Body of pancreas (tissue), 4 donors: Measurements from ENCODE around the gene SPTBN2.

Experiments
- POLR2A ChIP-seq, 3 donors: fragments of 450-650 bp; IDR thresholded peaks; one replicate each; pipeline ENCODE4 v1.6.1; 2016; ENCODE audit warnings: antibody characterized with exemption in 3 of 3, mild to moderate bottlenecking in 2 of 3
- TF ChIP-seq, protein P1 (sequence below), 7 experiments: fragments of 450-650 bp in 4 of 7; fragments of 200-600 bp in 3 of 7; sonication (generic) in 3 of 7; IDR thresholded peaks; one replicate each; pipeline ENCODE4 v1.5.1; 2016 to 2019; ENCODE audit warnings: antibody characterized with exemption in 7 of 7

DNA sequence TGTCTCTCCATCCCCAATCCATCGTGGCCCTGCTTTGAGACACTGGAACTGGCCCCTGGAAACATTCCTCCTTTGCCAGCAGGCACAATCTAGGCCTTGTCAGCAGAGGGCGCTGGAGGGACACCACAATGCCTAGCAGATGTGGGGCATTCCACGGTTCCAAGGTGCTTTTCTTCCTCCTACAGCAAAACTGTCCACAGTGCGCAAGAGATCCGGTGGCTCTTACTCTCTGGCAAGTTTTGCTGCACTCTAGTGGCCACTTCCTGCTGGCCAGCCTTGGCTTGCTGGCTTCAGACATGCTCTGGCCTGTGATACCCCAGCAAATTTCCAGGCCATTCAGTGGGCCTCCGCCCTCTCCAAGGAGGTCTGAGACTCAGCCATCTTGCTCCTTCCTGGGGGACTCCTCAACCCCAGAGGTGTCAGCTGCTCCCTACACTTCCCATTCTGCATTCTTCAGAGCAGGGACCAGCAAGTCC, 34.2 kb downstream of the SPTBN2 start:
- TF ChIP-seq, protein P1, sequence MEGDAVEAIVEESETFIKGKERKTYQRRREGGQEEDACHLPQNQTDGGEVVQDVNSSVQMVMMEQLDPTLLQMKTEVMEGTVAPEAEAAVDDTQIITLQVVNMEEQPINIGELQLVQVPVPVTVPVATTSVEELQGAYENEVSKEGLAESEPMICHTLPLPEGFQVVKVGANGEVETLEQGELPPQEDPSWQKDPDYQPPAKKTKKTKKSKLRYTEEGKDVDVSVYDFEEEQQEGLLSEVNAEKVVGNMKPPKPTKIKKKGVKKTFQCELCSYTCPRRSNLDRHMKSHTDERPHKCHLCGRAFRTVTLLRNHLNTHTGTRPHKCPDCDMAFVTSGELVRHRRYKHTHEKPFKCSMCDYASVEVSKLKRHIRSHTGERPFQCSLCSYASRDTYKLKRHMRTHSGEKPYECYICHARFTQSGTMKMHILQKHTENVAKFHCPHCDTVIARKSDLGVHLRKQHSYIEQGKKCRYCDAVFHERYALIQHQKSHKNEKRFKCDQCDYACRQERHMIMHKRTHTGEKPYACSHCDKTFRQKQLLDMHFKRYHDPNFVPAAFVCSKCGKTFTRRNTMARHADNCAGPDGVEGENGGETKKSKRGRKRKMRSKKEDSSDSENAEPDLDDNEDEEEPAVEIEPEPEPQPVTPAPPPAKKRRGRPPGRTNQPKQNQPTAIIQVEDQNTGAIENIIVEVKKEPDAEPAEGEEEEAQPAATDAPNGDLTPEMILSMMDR (IDR thresholded peaks at IDR 0.05) = peak; percentile 93 to 99 (median 98)
- TF ChIP-seq POLR2A (IDR thresholded peaks at IDR 0.05) = no peak
